ENCODE results near the gene KDM5C. TPM values are rescaled to one million over a fixed set of nuclear protein-coding genes. Genes with fewer than 3 reads are reported as not detected.

KDM5C gene
- total and polyA plus RNA-seq, 5 experiments from 2014 or later = 21.0 to 153 (median 26.5) TPM

DNA sequence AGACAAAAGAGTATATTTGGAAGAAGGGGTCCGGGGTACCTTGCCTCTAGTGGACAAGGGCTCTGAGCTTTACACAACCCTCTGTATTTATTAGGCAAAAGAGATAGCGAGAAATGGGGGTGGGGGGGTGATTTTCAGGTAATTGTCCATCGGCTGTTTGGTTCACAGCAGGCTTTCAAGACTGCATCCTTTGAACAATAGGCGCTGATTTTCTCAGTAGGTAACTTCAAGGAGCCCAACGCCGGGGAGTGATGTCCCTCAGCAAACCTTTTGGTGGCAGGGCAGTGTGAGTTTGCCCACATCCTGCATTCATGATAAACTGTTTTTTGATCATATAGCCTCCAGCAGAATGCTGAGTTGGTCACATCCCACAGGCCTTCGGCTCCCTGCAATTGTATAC, 61.6 kb downstream of the KDM5C start:
- Mint-ChIP-seq H3K4me1 (peaks cover 0 to 8% (median 4%) of the 10 kb centered on the region in 4 donors), H3K27me3 (no peaks in the 10 kb centered on the region), H3K4me3 (no peak overlapping the region), H3K9me3 (no peaks in the 10 kb centered on the region), H3K27ac (peak overlapping the region in 1 of 10 donors; percentile 43), H3K36me3 (peaks cover 0 to 13% (median 12%) of the 10 kb centered on the region in 3 donors)
- POLR2A ChIA-PET = no interaction called here
- ATAC-seq (no peak), DNase-seq (no peak)

DNA sequence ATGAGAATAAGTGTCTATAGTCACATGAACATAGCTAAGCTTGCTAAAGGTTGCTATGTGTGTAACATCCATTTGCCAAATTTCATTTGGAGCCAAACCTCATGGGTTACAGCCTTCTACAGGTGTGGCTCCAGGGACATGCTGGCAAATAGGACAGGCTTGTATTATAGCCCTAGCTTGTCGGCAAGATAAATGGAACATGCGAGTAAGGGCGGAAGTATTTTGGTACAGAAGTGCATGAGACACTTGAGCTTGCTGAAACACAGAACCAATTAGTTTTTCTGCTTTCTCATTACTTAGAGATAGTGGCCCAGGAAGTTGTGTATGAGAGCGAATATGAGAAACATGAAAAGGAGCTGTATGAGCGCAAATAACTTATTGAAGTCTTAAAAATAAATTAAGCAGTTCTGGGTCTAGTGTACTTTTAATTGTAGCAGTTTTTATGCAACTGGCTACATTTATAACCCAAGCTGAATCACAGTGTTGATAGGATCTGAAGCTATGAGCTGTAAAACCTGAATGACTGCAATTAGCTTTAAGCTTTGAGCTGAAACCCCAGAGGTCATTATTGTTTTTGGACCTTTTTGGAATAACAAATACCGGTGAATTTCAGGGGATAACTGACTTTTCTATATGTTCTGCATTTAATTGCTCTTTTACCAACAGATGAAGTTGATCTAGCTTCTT, 64.6 kb downstream of the KDM5C start:
- Mint-ChIP-seq H3K9me3 (no peaks in the 10 kb centered on the region), H3K27ac (no peak overlapping the region), H3K4me3 (no peak overlapping the region), H3K27me3 (no peaks in the 10 kb centered on the region), H3K4me1 (peaks cover 0 to 13% (median 4%) of the 10 kb centered on the region in 4 donors), H3K36me3 (peaks cover 0 to 28% (median 6%) of the 10 kb centered on the region in 3 donors)
- ATAC-seq (no peak), DNase-seq (no peak)
- POLR2A ChIA-PET = no interaction called here

- no peak for DNase-seq
- Mint-ChIP-seq H3K4me3 (no peak overlapping the region), H3K36me3 (peaks cover 0 to 29% (median 6%) of the 10 kb centered on the region in 3 donors), H3K27ac (no peak overlapping the region), H3K27me3 (no peaks in the 10 kb centered on the region), H3K4me1 (peaks cover 0 to 11% (median 4%) of the 10 kb centered on the region in 4 donors), H3K9me3 (no peaks in the 10 kb centered on the region)
- ATAC-seq = no peak
- POLR2A ChIA-PET = no interaction called here
Measured at GRCh38 chrX:53159184-53159583, 65.8 kb downstream of the KDM5C start.

- ATAC-seq (no peak), DNase-seq (no peak)
- H3K27me3 Mint-ChIP-seq = no peaks in the 10 kb centered on the region
- no peak overlapping the region for H3K27ac Mint-ChIP-seq
- peaks cover 0 to 38% (median 3%) of the 10 kb centered on the region in 3 donors for H3K36me3 Mint-ChIP-seq
- peaks cover 0 to 9% (median 4%) of the 10 kb centered on the region in 4 donors for H3K4me1 Mint-ChIP-seq
- POLR2A ChIA-PET = no interaction called here
- no peak overlapping the region for H3K4me3 Mint-ChIP-seq
- peaks cover 0 to 7% (median 0%) of the 10 kb centered on the region in 9 donors for H3K9me3 Mint-ChIP-seq
Measured at GRCh38 chrX:53156207-53156596, 68.8 kb downstream of the KDM5C start.

- Mint-ChIP-seq H3K27me3 (no peaks in the 10 kb centered on the region), H3K27ac (no peak overlapping the region), H3K4me3 (no peak overlapping the region)
Measured at GRCh38 chrX:53155512-53156206, 69.3 kb downstream of the KDM5C start.

GRCh38 chrX:53153581-53153980, 71.4 kb downstream of the KDM5C start:
- Mint-ChIP-seq H3K9me3 (peaks cover 0 to 13% (median 0%) of the 10 kb centered on the region in 9 donors), H3K27me3 (no peaks in the 10 kb centered on the region), H3K4me1 (peaks cover 0 to 5% (median 0%) of the 10 kb centered on the region in 4 donors), H3K27ac (no peak overlapping the region), H3K36me3 (peaks cover 0 to 31% (median 0%) of the 10 kb centered on the region in 3 donors), H3K4me3 (no peak overlapping the region)
- POLR2A ChIA-PET = no interaction called here
- no peak for DNase-seq
- no peak for ATAC-seq

More at GRCh38 chrX:53155512-53156206, 69.3 kb downstream of the KDM5C start:
- Mint-ChIP-seq H3K36me3 (peaks cover 0 to 42% (median 3%) of the 10 kb centered on the region in 3 donors), H3K9me3 (peaks cover 0 to 12% (median 0%) of the 10 kb centered on the region in 9 donors), H3K4me1 (peaks cover 0 to 9% (median 4%) of the 10 kb centered on the region in 4 donors)
- ATAC-seq (no peak), DNase-seq (no peak)
- POLR2A ChIA-PET = no interaction called here

Small RNA genes lying within 50 kb of the gene (microRNA-seq; reads per million reads assigned to microRNA genes)
- gene MIR6894 (ENCODE audit: borderline microRNAs expressed) (2.1 reads per million), gene MIR6895 (ENCODE audit: borderline microRNAs expressed) (not detected)

Other genes with a start within 250 kb of the KDM5C start
- gene GPR173, start 176.4 kb downstream of the KDM5C start, total RNA-seq = under 1 TPM; 0.11 to 0.16 TPM
- under 1 TPM in 1 of 3 donors, not detected in 2; 0.49 TPM for gene GPR173, start 176.4 kb downstream of the KDM5C start, polyA plus RNA-seq
- 100 to 1,000 TPM; 167 to 174 TPM for gene TSPYL2, start 142.8 kb downstream of the KDM5C start, total RNA-seq
- gene TSPYL2, start 142.8 kb downstream of the KDM5C start, polyA plus RNA-seq = 10 to 100 TPM; 12.7 to 32.2 (median 27.1) TPM
- gene KANTR, start 131.1 kb downstream of the KDM5C start, total RNA-seq = 10 to 100 TPM; 19.7 to 20.7 TPM
- gene KANTR, start 131.1 kb downstream of the KDM5C start, polyA plus RNA-seq = 1 to 10 TPM; 1.4 to 4.9 (median 1.6) TPM
- under 1 TPM; 0.36 to 0.66 TPM for gene IQSEC2, start 56.4 kb upstream of the KDM5C start, total RNA-seq
- gene IQSEC2, start 56.4 kb upstream of the KDM5C start, polyA plus RNA-seq = under 1 TPM; 0.08 to 0.17 (median 0.13) TPM
- gene SMC1A, start 197.4 kb upstream of the KDM5C start, total RNA-seq = 10 to 100 TPM; 64.8 to 68.0 TPM
- 10 to 100 TPM; 52.3 to 65.3 (median 55.4) TPM for gene SMC1A, start 197.4 kb upstream of the KDM5C start, polyA plus RNA-seq
- 1 to 10 TPM; 1.9 to 2.0 TPM for gene RIBC1, start 197.7 kb upstream of the KDM5C start, total RNA-seq
- under 1 TPM in 2 of 3 donors, not detected in 1; 0.42 to 0.43 TPM for gene RIBC1, start 197.7 kb upstream of the KDM5C start, polyA plus RNA-seq
- gene HSD17B10, start 209.2 kb upstream of the KDM5C start, total RNA-seq = 10 to 100 TPM; 35.3 to 38.6 TPM
- 100 to 1,000 TPM; 144 to 152 (median 148) TPM for gene HSD17B10, start 209.2 kb upstream of the KDM5C start, polyA plus RNA-seq